ENCODE results near the gene NTN5. TPM values are rescaled to one million over a fixed set of nuclear protein-coding genes. Genes with fewer than 3 reads are reported as not detected.

Gene NTN5
- total and polyA plus RNA-seq, 12 donors: 0.17 to 0.68 (median 0.28) TPM; not detected in 4

- Histone ChIP-seq H3K4me1 (peaks cover 7 to 60% (median 43%) of the 10 kb centered on the region in 9 donors), H3K36me3 (peaks cover 0 to 70% (median 3%) of the 10 kb centered on the region in 9 donors), H3K27me3 (no peaks in the 10 kb centered on the region), H3K9me3 (no peaks in the 10 kb centered on the region), H3K4me3 (no peak overlapping the region), H3K27ac (peak overlapping the region in 1 of 10 donors; percentile 84)
- 84 to 87% methylated on average over 32 to 34 of the region's 34 CpGs for WGBS, 2 donors
- ATAC-seq: peak in 1 of 8 donors; percentile 0
- intact Hi-C loops (cut with DNase I): no loop called here
- TF ChIP-seq, protein P1, sequence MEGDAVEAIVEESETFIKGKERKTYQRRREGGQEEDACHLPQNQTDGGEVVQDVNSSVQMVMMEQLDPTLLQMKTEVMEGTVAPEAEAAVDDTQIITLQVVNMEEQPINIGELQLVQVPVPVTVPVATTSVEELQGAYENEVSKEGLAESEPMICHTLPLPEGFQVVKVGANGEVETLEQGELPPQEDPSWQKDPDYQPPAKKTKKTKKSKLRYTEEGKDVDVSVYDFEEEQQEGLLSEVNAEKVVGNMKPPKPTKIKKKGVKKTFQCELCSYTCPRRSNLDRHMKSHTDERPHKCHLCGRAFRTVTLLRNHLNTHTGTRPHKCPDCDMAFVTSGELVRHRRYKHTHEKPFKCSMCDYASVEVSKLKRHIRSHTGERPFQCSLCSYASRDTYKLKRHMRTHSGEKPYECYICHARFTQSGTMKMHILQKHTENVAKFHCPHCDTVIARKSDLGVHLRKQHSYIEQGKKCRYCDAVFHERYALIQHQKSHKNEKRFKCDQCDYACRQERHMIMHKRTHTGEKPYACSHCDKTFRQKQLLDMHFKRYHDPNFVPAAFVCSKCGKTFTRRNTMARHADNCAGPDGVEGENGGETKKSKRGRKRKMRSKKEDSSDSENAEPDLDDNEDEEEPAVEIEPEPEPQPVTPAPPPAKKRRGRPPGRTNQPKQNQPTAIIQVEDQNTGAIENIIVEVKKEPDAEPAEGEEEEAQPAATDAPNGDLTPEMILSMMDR (IDR thresholded peaks at IDR 0.05): no peak
- DNase-seq: no peak
These were observed 44.1 kb downstream of the NTN5 start for GRCh38 chr19:48628486-48629296.

- no peak for DNase-seq
- H3K36me3 ChIP-seq: peaks cover 0 to 64% (median 3%) of the 10 kb centered on the region in 9 donors
- H3K9me3 ChIP-seq: no peaks in the 10 kb centered on the region
- H3K4me1 ChIP-seq: peaks cover 6 to 60% (median 43%) of the 10 kb centered on the region in 9 donors
- 86 to 91% methylated on average over 17 of the region's 17 CpGs for WGBS, 2 donors
- no peak overlapping the region for H3K4me3 ChIP-seq
- H3K27me3 ChIP-seq: no peaks in the 10 kb centered on the region
- no peak for ATAC-seq
- no peak overlapping the region for H3K27ac ChIP-seq
- TF ChIP-seq, protein P1 (IDR thresholded peaks at IDR 0.05): no peak
- intact Hi-C loops (cut with DNase I): no loop called here
These were observed 44.9 kb downstream of the NTN5 start for GRCh38 chr19:48627865-48628314.

GRCh38 chr19:48627201-48627864 lies 45.5 kb downstream of the NTN5 start:
- no peak for ATAC-seq
- WGBS, 2 donors: 73 to 81% methylated on average over 6 of the region's 6 CpGs
- H3K9me3 ChIP-seq: no peaks in the 10 kb centered on the region
- H3K36me3 ChIP-seq: peaks cover 0 to 59% (median 3%) of the 10 kb centered on the region in 9 donors
- DNase-seq: no peak
- intact Hi-C loops (cut with DNase I): no loop called here
- H3K27me3 ChIP-seq: no peaks in the 10 kb centered on the region
- H3K4me3 ChIP-seq: no peak overlapping the region
- H3K27ac ChIP-seq: no peak overlapping the region
- H3K4me1 ChIP-seq: peaks cover 6 to 56% (median 40%) of the 10 kb centered on the region in 9 donors
- TF ChIP-seq, protein P1 (IDR thresholded peaks at IDR 0.05): no peak

DNA sequence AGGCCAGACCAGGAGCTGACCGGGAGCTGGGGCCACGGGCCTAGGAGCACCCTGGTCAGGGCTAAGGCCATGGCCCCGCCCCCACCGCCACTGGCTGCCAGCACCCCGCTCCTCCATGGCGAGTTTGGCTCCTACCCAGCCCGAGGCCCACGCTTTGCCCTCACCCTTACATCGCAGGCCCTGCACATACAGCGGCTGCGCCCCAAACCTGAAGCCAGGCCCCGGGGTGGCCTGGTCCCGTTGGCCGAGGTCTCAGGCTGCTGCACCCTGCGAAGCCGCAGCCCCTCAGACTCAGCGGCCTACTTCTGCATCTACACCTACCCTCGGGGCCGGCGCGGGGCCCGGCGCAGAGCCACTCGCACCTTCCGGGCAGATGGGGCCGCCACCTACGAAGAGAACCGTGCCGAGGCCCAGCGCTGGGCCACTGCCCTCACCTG lies 46.9 kb downstream of the NTN5 start:
- no peak for DNase-seq

More for the DNA sequence above, 46.9 kb downstream of the NTN5 start:
- no peaks in the 10 kb centered on the region for H3K9me3 ChIP-seq
- WGBS, 2 donors: 92 to 94% methylated on average over 30 of the region's 30 CpGs
- H3K36me3 ChIP-seq: peaks cover 0 to 52% (median 3%) of the 10 kb centered on the region in 9 donors
- H3K27me3 ChIP-seq: no peaks in the 10 kb centered on the region
- intact Hi-C loops (cut with DNase I): no loop called here
- ATAC-seq: no peak
- H3K4me1 ChIP-seq: peaks cover 6 to 45% (median 26%) of the 10 kb centered on the region in 9 donors
- TF ChIP-seq, protein P1 (IDR thresholded peaks at IDR 0.05): no peak
- no peak overlapping the region for H3K27ac ChIP-seq
- H3K4me3 ChIP-seq: no peak overlapping the region
